HepG2 (cell line): ENCODE measurements around the gene SAMD8. TPM values are rescaled to one million over a fixed set of nuclear protein-coding genes. Genes with fewer than 3 reads are reported as not detected.

ENCODE experiments used
- ATAC-seq: fragments of 200-7000 bp; cut with Tn5 transposase; 3 replicates; pipeline ENCODE4 v1.9.1; 2020; ENCODE audit warnings: mild to moderate bottlenecking, moderate library complexity
- BruUV-seq: library from RNA; stranded (reverse); fragments of 400-500 nt; replicated peaks from 2 replicates; lab custom pipeline; 2021; lab: Mats Ljungman, UMichigan
- CTCF ChIA-PET: fragments of 300-600 bp; formaldehyde crosslinking; extraction: SDS; loops from one replicate; lab custom pipeline; 2021; ENCODE audit warnings: low total read pairs, inconsistent platforms, low intra/inter-chr PET ratio; lab: Yijun Ruan, JAX
- POLR2A ChIA-PET: fragments of 350-600 bp; sonication (Branson Sonifier 250); formaldehyde crosslinking; loops from one replicate; lab custom pipeline; 2020; ENCODE audit warnings: antibody characterized with exemption, inconsistent platforms; lab: Yijun Ruan, JAX
- DNase-seq: peaks from one replicate; pipeline ENCODE4 v3.0.0-alpha.2; 2015; ENCODE audit warnings: low spot score
- FAIRE-seq: peaks from 3 replicates; lab custom pipeline; 2011; peaks lifted over from hg19 to GRCh38; lab: Jason Lieb, UNC
- H2AFZ ChIP-seq: one replicate; pipeline ENCODE4 v1.6.1; 2011; ENCODE audit warnings: low read length, inconsistent platforms
- H3K27ac ChIP-seq: fragments of 300-600 bp; 3 replicates; pipeline ENCODE4 v1.8.0; 2011; ENCODE audit warnings: mixed run types, mild to moderate bottlenecking, mixed read lengths, low read length, inconsistent platforms; ENCODE audit not compliant: insufficient read depth; ENCODE audit errors: extremely low read length
- H3K27me3 ChIP-seq, 2 experiments: fragments of 200-600 bp in 1 of 2; 2 replicates in 1 of 2; 3 replicates in 1 of 2; pipeline versions ENCODE4 v1.6.0 to v1.8.0; 2011; ENCODE audit warnings: low read length in 2 of 2, mild to moderate bottlenecking in 2 of 2, moderate library complexity in 2 of 2, inconsistent platforms in 1 of 2; ENCODE audit not compliant: insufficient read depth in 2 of 2, control insufficient read depth in 1 of 2
- H3K36me3 ChIP-seq, 2 experiments: fragments of 200-600 bp in 1 of 2; replicated peaks in 1 of 2; 2 replicates in 1 of 2; 3 replicates in 1 of 2; pipeline versions ENCODE4 v1.5.1 to v1.8.0; 2011; ENCODE audit warnings: low read length in 2 of 2, inconsistent platforms in 1 of 2; ENCODE audit not compliant: insufficient read depth in 2 of 2, control insufficient read depth in 1 of 2
- H3K4me1 ChIP-seq: 2 replicates; pipeline ENCODE4 v1.5.1; 2012; ENCODE audit warnings: low read length, inconsistent platforms; ENCODE audit not compliant: insufficient read depth
- H3K4me2 ChIP-seq: 2 replicates; pipeline ENCODE4 v1.6.0; 2011; ENCODE audit warnings: low read depth, low read length, inconsistent platforms
- H3K4me3 ChIP-seq, 3 experiments: fragments of 200-600 bp in 1 of 3; sonication (generic), shearing (Covaris generic) in 1 of 3; replicated peaks in 1 of 3; 2 replicates each; pipeline ENCODE4 v1.5.1; 2011 to 2016; ENCODE audit warnings: low read length in 3 of 3, inconsistent platforms in 2 of 3, low read depth in 2 of 3, mild to moderate bottlenecking in 2 of 3, control low read depth in 1 of 3, mixed read lengths in 1 of 3; ENCODE audit not compliant: insufficient read depth in 1 of 3
- H3K79me2 ChIP-seq: one replicate; pipeline ENCODE4 v1.6.1; 2011; ENCODE audit warnings: low read length, inconsistent platforms; ENCODE audit not compliant: insufficient read depth
- H3K9ac ChIP-seq: 2 replicates; pipeline ENCODE4 v1.6.0; 2011; ENCODE audit warnings: mild to moderate bottlenecking, low read depth, low read length, inconsistent platforms; ENCODE audit not compliant: insufficient read depth
- H3K9me3 ChIP-seq: 2 replicates; pipeline ENCODE4 v1.5.1; 2012; ENCODE audit warnings: mild to moderate bottlenecking, low read length
- H4K20me1 ChIP-seq: 2 replicates; pipeline ENCODE4 v1.6.0; 2011; ENCODE audit warnings: inconsistent platforms, mild to moderate bottlenecking, low read length, moderate library complexity; ENCODE audit not compliant: insufficient read depth
- IKZF1 ChIP-seq: fragments of 450-650 bp; IDR thresholded peaks from 2 replicates; pipeline ENCODE4 v1.7.1; 2016
- MEIS1 ChIP-seq: sonication (generic); formaldehyde crosslinking; IDR thresholded peaks from 2 replicates; pipeline ENCODE4 v1.9.0; 2021; ENCODE audit warnings: mild to moderate bottlenecking, missing genetic modification reagents, moderate library complexity, borderline replicate concordance
- PCBP1 ChIP-seq: fragments of 200-400 bp; formaldehyde crosslinking; IDR thresholded peaks from 2 replicates; pipeline ENCODE4 v1.6.1; 2017; ENCODE audit warnings: mild to moderate bottlenecking, low read depth, low read length, borderline replicate concordance
- SMAD1 ChIP-seq: sonication (generic); formaldehyde crosslinking; IDR thresholded peaks from 2 replicates; pipeline ENCODE4 v1.4.0; 2020; ENCODE audit warnings: missing genetic modification reagents, low read depth, mild to moderate bottlenecking, borderline replicate concordance
- TOE1 ChIP-seq: sonication (generic); formaldehyde crosslinking; IDR thresholded peaks from 2 replicates; pipeline ENCODE4 v1.4.0; 2020; ENCODE audit warnings: mild to moderate bottlenecking, missing genetic modification reagents
- ZBTB42 ChIP-seq: sonication (generic); formaldehyde crosslinking; IDR thresholded peaks from 2 replicates; pipeline ENCODE4 v1.5.0; 2020; ENCODE audit warnings: mild to moderate bottlenecking, missing genetic modification reagents
- ZNF160 ChIP-seq: sonication (generic); formaldehyde crosslinking; IDR thresholded peaks from 2 replicates; pipeline ENCODE4 v1.8.0; 2022; ENCODE audit warnings: mild to moderate bottlenecking, inconsistent platforms, missing genetic modification reagents
- ZNF24 ChIP-seq: fragments of 450-650 bp; IDR thresholded peaks from 2 replicates; pipeline ENCODE4 v1.6.1; 2017; ENCODE audit warnings: antibody characterized with exemption, mild to moderate bottlenecking
- ZNF550 ChIP-seq: sonication (generic); formaldehyde crosslinking; IDR thresholded peaks from 2 replicates; pipeline ENCODE4 v1.4.0; 2020; ENCODE audit warnings: mild to moderate bottlenecking, missing genetic modification reagents, borderline replicate concordance
- ZNF672 ChIP-seq: sonication (generic); formaldehyde crosslinking; IDR thresholded peaks from 2 replicates; pipeline ENCODE4 v1.8.1; 2022; ENCODE audit warnings: missing genetic modification reagents
- ZNF792 ChIP-seq: IDR thresholded peaks from 2 replicates; pipeline ENCODE4 v1.6.1; 2016
- WGBS: methylation state at CpG from one replicate; pipeline ENCODE4 v1.1.6; 2017; ENCODE audit warnings: low lambda C conversion rate; 5-methylcytosine and 5-hydroxymethylcytosine counted together
- in situ Hi-C: cut with HindIII; loops from 2 replicates; pipeline ENCODE4 v1.10.0; 2017; ENCODE audit warnings: low pct_unique_long_range_greater_than_20kb; ENCODE audit not compliant: extremely low pct_ligation_motif_present
- intact Hi-C: fragments of 100-400 bp; cut with micrococcal nuclease; formaldehyde crosslinking; loops from one replicate; pipeline ENCODE4 v1.10.0; 2022; ENCODE audit not compliant: unreplicated experiment
- polyA plus RNA-seq, 8 experiments: library from polyadenylated mRNA; depleted of rRNA in 3 of 8; stranded (reverse) in 7 of 8; unstranded in 1 of 8; fragments of >200 nt; fragmentation: Illumina TruSeq in 4 of 8; extraction: Trizol in 4 of 8; gene quantifications; 2 replicates each; pipeline versions ENCODE4 v1.2.1 to v1.2.3, GENCODE V29; 2011 to 2016; ENCODE audit warnings: low read depth in 4 of 8, missing spikeins in 1 of 8, mixed read lengths in 1 of 8; ENCODE audit not compliant: insufficient read depth in 1 of 8
- total RNA-seq, 5 experiments: library from RNA; depleted of rRNA; stranded (reverse); fragments of >200 nt; fragmentation: Illumina TruSeq; extraction: Trizol; gene quantifications; 2 replicates each; pipeline ENCODE4 v1.2.3, GENCODE V29; 2016; ENCODE audit warnings: low read depth in 1 of 5
- TF ChIP-seq, protein P1 (sequence below): sonication (generic); formaldehyde crosslinking; IDR thresholded peaks from 2 replicates; pipeline ENCODE4 v1.5.0; 2020; ENCODE audit warnings: mild to moderate bottlenecking, missing genetic modification reagents, borderline replicate concordance
- TF ChIP-seq, protein P2 (sequence below): sonication (generic); formaldehyde crosslinking; IDR thresholded peaks from 2 replicates; pipeline ENCODE4 v1.4.0; 2020; ENCODE audit warnings: missing genetic modification reagents
- TF ChIP-seq, protein P3 (sequence below): sonication (generic); formaldehyde crosslinking; IDR thresholded peaks from 2 replicates; pipeline ENCODE4 v1.8.1; 2023; ENCODE audit warnings: missing genetic modification reagents, mild to moderate bottlenecking, borderline replicate concordance

SAMD8 gene
- total and polyA plus RNA-seq, 2 of the 13 experiments (the other 11 are each of a cell fraction or from before 2014, with no cell fraction given) = 10.4 to 13.2 TPM

DNA sequence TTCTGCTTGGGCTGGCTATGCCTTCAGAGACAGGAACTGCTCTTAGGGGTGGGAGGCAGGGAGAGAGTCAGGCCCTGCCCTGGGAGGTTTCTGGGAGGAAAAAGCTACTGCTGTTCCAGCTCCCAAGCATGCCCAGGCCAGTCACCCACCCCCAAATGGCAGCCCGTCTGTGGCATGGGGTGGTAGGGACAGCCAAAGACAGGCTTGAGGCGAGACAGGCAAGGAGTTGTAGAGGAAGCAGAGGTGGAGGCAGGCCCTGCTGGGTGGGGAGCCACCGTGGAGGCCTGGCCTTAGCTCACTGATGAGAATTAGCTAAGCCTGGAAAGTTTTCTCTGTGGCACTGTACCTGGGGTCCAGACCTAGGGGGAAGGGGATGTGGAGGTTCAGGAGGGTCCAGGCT lies 6.6 kb upstream of the SAMD8 start:
- FAIRE-seq = no peak
- intact Hi-C loops = no loop called here
- H3K4me3 ChIP-seq = no peak overlapping the region; a peak in 1 of 6 replicates
- no peaks in the 10 kb centered on the region for H3K36me3 ChIP-seq
- no peaks in the 10 kb centered on the region for H3K79me2 ChIP-seq
- 33% methylated on average over 3 of the region's 3 CpGs for WGBS
- peaks cover 46% of the 10 kb centered on the region for H3K4me1 ChIP-seq
- no peak for TF ChIP-seq ZNF792 (CRISPR knock-in tag)
- no peak for TF ChIP-seq ZBTB42 (CRISPR knock-in tag)
- TF ChIP-seq TOE1 (CRISPR knock-in tag) = no peak
- TF ChIP-seq, protein P1, sequence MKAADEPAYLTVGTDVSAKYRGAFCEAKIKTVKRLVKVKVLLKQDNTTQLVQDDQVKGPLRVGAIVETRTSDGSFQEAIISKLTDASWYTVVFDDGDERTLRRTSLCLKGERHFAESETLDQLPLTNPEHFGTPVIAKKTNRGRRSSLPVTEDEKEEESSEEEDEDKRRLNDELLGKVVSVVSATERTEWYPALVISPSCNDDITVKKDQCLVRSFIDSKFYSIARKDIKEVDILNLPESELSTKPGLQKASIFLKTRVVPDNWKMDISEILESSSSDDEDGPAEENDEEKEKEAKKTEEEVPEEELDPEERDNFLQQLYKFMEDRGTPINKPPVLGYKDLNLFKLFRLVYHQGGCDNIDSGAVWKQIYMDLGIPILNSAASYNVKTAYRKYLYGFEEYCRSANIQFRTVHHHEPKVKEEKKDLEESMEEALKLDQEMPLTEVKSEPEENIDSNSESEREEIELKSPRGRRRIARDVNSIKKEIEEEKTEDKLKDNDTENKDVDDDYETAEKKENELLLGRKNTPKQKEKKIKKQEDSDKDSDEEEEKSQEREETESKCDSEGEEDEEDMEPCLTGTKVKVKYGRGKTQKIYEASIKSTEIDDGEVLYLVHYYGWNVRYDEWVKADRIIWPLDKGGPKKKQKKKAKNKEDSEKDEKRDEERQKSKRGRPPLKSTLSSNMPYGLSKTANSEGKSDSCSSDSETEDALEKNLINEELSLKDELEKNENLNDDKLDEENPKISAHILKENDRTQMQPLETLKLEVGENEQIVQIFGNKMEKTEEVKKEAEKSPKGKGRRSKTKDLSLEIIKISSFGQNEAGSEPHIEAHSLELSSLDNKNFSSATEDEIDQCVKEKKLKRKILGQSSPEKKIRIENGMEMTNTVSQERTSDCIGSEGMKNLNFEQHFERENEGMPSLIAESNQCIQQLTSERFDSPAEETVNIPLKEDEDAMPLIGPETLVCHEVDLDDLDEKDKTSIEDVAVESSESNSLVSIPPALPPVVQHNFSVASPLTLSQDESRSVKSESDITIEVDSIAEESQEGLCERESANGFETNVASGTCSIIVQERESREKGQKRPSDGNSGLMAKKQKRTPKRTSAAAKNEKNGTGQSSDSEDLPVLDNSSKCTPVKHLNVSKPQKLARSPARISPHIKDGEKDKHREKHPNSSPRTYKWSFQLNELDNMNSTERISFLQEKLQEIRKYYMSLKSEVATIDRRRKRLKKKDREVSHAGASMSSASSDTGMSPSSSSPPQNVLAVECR (CRISPR knock-in tag) = no peak
- TF ChIP-seq ZNF160 (CRISPR knock-in tag) = no peak
- TF ChIP-seq MEIS1 (CRISPR knock-in tag) = no peak
- TF ChIP-seq IKZF1 = no peak
- TF ChIP-seq, protein P2, sequence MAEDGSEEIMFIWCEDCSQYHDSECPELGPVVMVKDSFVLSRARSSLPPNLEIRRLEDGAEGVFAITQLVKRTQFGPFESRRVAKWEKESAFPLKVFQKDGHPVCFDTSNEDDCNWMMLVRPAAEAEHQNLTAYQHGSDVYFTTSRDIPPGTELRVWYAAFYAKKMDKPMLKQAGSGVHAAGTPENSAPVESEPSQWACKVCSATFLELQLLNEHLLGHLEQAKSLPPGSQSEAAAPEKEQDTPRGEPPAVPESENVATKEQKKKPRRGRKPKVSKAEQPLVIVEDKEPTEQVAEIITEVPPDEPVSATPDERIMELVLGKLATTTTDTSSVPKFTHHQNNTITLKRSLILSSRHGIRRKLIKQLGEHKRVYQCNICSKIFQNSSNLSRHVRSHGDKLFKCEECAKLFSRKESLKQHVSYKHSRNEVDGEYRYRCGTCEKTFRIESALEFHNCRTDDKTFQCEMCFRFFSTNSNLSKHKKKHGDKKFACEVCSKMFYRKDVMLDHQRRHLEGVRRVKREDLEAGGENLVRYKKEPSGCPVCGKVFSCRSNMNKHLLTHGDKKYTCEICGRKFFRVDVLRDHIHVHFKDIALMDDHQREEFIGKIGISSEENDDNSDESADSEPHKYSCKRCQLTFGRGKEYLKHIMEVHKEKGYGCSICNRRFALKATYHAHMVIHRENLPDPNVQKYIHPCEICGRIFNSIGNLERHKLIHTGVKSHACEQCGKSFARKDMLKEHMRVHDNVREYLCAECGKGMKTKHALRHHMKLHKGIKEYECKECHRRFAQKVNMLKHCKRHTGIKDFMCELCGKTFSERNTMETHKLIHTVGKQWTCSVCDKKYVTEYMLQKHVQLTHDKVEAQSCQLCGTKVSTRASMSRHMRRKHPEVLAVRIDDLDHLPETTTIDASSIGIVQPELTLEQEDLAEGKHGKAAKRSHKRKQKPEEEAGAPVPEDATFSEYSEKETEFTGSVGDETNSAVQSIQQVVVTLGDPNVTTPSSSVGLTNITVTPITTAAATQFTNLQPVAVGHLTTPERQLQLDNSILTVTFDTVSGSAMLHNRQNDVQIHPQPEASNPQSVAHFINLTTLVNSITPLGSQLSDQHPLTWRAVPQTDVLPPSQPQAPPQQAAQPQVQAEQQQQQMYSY (CRISPR knock-in tag) = no peak
- no peak for TF ChIP-seq PCBP1
- TF ChIP-seq ZNF550 (CRISPR knock-in tag) = no peak
- TF ChIP-seq, protein P3, sequence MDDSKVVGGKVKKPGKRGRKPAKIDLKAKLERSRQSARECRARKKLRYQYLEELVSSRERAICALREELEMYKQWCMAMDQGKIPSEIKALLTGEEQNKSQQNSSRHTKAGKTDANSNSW (CRISPR knock-in tag) = no peak
- TF ChIP-seq ZNF672 (CRISPR knock-in tag) = no peak
- no peak for TF ChIP-seq SMAD1 (CRISPR knock-in tag)
- TF ChIP-seq ZNF24 = no peak
- H3K9ac ChIP-seq = peak overlapping the region; percentile 25; the same call in 1 of the 2 replicates
- no peak for DNase-seq
- in situ Hi-C loops = loop anchor here (10.0 kb wide), 1 partner anchor 210 kb away; no protein-coding TSS in a partner anchor
- H3K9me3 ChIP-seq = no peaks in the 10 kb centered on the region
- H3K27ac ChIP-seq = no peak overlapping the region
- ChIA-PET POLR2A (no interaction called here), CTCF (no interaction called here)
- ATAC-seq = no peak
- no peak overlapping the region for H2AFZ ChIP-seq
- H3K27me3 ChIP-seq = no peaks in the 10 kb centered on the region
- no peaks in the 10 kb centered on the region for H4K20me1 ChIP-seq
- H3K4me2 ChIP-seq = peak overlapping the region; percentile 32; the same call in 1 of the 2 replicates
- no TSS peak for BruUV-seq
